ENCODE data around the gene ASTN2. TPM values are rescaled to one million over a fixed set of nuclear protein-coding genes. Genes with fewer than 3 reads are reported as not detected.
A peak's percentile ranks its signal among the peaks of the same experiment; 100 is the strongest.

ASTN2 gene
- total RNA-seq, 2 experiments from 2014 or later = 5.2 to 6.0 TPM

GRCh38 chr9:116589392-116590354 is 825.2 kb downstream of the ASTN2 start:
- H3K27me3 Mint-ChIP-seq = no peaks in the 10 kb centered on the region
- no peak for DNase-seq
- H3K36me3 Mint-ChIP-seq = peaks cover 3% of the 10 kb centered on the region
- POLR2A ChIA-PET = no interaction called here
- H3K27ac Mint-ChIP-seq = no peak overlapping the region
- H3K9me3 Mint-ChIP-seq = peaks cover 7% of the 10 kb centered on the region
- ATAC-seq (ENCODE audit: low read depth) = no peak
- no peaks in the 10 kb centered on the region for H3K4me1 Mint-ChIP-seq
- H3K4me3 Mint-ChIP-seq = no peak overlapping the region

- Mint-ChIP-seq H3K9me3 (peaks cover 7% of the 10 kb centered on the region), H3K36me3 (peaks cover 4% of the 10 kb centered on the region), H3K27me3 (no peaks in the 10 kb centered on the region), H3K27ac (no peak overlapping the region), H3K4me1 (no peaks in the 10 kb centered on the region), H3K4me3 (no peak overlapping the region)
- POLR2A ChIA-PET = no interaction called here
- no peak for ATAC-seq (ENCODE audit: low read depth)
- no peak for DNase-seq
Observed at GRCh38 chr9:116587919-116588318, 826.9 kb downstream of the ASTN2 start.

- no peak overlapping the region for H3K4me3 Mint-ChIP-seq
- ATAC-seq (ENCODE audit: low read depth) (no peak), DNase-seq (no peak)
- H3K36me3 Mint-ChIP-seq = peaks cover 4% of the 10 kb centered on the region
- H3K9me3 Mint-ChIP-seq = peaks cover 7% of the 10 kb centered on the region
- H3K27me3 Mint-ChIP-seq = no peaks in the 10 kb centered on the region
- no peaks in the 10 kb centered on the region for H3K4me1 Mint-ChIP-seq
- POLR2A ChIA-PET = no interaction called here
- no peak overlapping the region for H3K27ac Mint-ChIP-seq
Observed at GRCh38 chr9:116585896-116586295, 829.0 kb downstream of the ASTN2 start.

GRCh38 chr9:116585204-116585603 is 829.7 kb downstream of the ASTN2 start:
- POLR2A ChIA-PET = no interaction called here
- Mint-ChIP-seq H3K4me3 (no peak overlapping the region), H3K36me3 (peaks cover 4% of the 10 kb centered on the region), H3K27me3 (no peaks in the 10 kb centered on the region), H3K27ac (no peak overlapping the region), H3K9me3 (peaks cover 7% of the 10 kb centered on the region), H3K4me1 (no peaks in the 10 kb centered on the region)
- ATAC-seq (ENCODE audit: low read depth) (no peak), DNase-seq (no peak)

DNA sequence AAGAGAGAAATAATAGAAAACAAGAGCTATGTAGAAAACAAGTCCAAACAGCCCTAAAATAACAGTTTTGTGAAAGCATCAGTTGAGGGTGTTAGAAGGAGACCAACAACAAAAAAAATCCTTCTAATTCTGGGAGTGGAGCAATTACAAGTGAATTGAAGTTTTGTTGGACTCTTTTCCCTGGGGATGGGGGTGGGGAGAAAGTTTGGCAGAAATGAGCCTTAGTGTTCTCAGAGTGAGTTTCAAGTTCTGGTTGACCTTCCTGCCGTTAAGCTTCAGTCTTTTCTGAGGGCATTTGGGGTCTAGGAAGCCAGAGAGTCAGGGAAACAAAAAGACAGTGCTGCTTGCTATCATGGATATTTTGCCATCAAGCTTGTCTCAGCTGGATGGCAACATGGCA is 834.0 kb downstream of the ASTN2 start:
- DNase-seq (no peak), ATAC-seq (ENCODE audit: low read depth) (no peak)
- Mint-ChIP-seq H3K4me1 (no peaks in the 10 kb centered on the region), H3K27ac (no peak overlapping the region), H3K9me3 (no peaks in the 10 kb centered on the region), H3K36me3 (peaks cover 2% of the 10 kb centered on the region), H3K4me3 (no peak overlapping the region), H3K27me3 (no peaks in the 10 kb centered on the region)
- POLR2A ChIA-PET = no interaction called here

DNA sequence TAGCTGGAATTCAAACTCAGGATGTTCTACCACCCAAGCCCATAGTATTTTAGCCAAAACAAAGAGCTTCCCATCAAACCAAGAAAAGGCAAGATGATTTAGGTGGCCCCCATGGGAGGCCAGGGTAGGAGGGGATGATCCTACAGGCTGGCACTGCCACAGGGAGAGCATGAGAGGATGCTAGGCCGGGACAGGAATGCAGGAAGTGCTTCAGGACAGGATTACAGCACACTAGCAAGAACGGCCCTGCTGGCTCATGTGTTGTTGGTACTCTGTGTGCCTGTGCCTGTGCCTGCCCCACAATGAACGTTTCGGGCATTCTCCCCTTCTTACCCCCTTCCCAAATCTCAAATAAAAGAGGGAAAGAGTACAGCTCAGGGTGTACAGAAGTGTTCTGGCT is 838.5 kb downstream of the ASTN2 start:
- ATAC-seq (ENCODE audit: low read depth) (no peak), DNase-seq (no peak)
- no peaks in the 10 kb centered on the region for H3K27me3 Mint-ChIP-seq
- POLR2A ChIA-PET = no interaction called here
- no peak overlapping the region for H3K27ac Mint-ChIP-seq
- H3K9me3 Mint-ChIP-seq = no peaks in the 10 kb centered on the region
- H3K4me3 Mint-ChIP-seq = no peak overlapping the region
- no peaks in the 10 kb centered on the region for H3K36me3 Mint-ChIP-seq
- no peaks in the 10 kb centered on the region for H3K4me1 Mint-ChIP-seq

DNA sequence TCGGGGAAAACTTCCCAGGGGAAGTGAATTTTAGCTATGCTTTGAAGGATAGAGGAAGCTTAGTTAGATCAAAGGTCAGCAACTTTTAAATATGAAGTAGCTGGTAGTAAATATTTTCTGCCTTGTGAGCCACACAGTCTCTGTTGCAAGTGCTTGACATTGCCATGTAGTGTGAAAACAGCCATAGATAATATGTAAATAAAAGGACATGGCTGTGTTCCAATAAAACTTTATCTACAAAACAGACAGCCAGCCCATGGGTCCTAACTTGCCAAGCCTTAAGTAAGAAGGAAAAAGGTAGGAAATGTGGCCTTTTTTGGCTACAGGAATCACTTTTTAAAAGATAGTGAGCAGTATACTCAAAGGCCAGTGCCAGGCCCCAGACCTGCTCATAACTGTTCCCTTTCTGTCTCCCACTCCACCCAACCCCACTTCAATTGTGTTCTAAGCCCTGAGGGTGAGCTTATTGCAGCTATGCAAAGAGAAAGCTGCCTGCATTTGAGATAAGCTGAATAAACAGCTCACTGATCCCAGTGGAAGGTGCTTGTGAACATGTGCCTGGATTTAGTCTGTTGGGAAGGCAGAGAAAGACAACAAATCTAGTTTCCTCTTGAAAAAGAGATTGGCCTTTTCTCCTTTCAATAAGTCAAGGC is 840.7 kb downstream of the ASTN2 start:
- Mint-ChIP-seq H3K27ac (no peak overlapping the region), H3K36me3 (no peaks in the 10 kb centered on the region), H3K4me1 (no peaks in the 10 kb centered on the region), H3K27me3 (no peaks in the 10 kb centered on the region), H3K4me3 (no peak overlapping the region), H3K9me3 (no peaks in the 10 kb centered on the region)
- no peak for DNase-seq
- no peak for ATAC-seq (ENCODE audit: low read depth)
- POLR2A ChIA-PET = no interaction called here

- POLR2A ChIA-PET = no interaction called here
- H3K9me3 Mint-ChIP-seq = no peaks in the 10 kb centered on the region
- H3K36me3 Mint-ChIP-seq = no peaks in the 10 kb centered on the region
- H3K27me3 Mint-ChIP-seq = no peaks in the 10 kb centered on the region
- no peak overlapping the region for H3K27ac Mint-ChIP-seq
- ATAC-seq (ENCODE audit: low read depth) = peak; percentile 42
- DNase-seq = peak; percentile 49
- H3K4me3 Mint-ChIP-seq = no peak overlapping the region
- H3K4me1 Mint-ChIP-seq = no peaks in the 10 kb centered on the region
Observed at GRCh38 chr9:116572095-116572748, 842.6 kb downstream of the ASTN2 start.

DNA sequence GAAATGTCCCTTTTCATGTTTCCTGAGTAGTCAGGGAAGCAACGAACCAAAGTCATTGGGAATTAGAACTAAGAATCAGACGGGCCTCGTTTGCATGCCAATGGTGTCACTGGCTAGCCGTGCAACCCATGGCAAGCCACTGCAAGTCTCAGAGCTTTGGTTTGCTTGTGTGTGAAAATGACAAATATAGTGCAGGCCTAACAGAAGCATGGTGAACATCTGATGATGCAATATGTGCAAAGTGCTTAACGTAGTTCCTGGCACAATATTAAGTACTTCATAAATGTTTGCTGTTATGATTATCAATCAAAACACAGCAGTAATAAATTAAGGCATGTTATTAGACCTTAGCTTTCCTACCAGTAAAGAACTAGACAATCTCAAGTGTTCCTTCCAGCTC is 845.7 kb downstream of the ASTN2 start:
- POLR2A ChIA-PET = no interaction called here
- ATAC-seq (ENCODE audit: low read depth) = no peak
- H3K27me3 Mint-ChIP-seq = no peaks in the 10 kb centered on the region
- H3K9me3 Mint-ChIP-seq = no peaks in the 10 kb centered on the region
- H3K4me3 Mint-ChIP-seq = no peak overlapping the region
- no peaks in the 10 kb centered on the region for H3K36me3 Mint-ChIP-seq
- H3K27ac Mint-ChIP-seq = no peak overlapping the region
- DNase-seq = no peak
- H3K4me1 Mint-ChIP-seq = no peaks in the 10 kb centered on the region

DNA sequence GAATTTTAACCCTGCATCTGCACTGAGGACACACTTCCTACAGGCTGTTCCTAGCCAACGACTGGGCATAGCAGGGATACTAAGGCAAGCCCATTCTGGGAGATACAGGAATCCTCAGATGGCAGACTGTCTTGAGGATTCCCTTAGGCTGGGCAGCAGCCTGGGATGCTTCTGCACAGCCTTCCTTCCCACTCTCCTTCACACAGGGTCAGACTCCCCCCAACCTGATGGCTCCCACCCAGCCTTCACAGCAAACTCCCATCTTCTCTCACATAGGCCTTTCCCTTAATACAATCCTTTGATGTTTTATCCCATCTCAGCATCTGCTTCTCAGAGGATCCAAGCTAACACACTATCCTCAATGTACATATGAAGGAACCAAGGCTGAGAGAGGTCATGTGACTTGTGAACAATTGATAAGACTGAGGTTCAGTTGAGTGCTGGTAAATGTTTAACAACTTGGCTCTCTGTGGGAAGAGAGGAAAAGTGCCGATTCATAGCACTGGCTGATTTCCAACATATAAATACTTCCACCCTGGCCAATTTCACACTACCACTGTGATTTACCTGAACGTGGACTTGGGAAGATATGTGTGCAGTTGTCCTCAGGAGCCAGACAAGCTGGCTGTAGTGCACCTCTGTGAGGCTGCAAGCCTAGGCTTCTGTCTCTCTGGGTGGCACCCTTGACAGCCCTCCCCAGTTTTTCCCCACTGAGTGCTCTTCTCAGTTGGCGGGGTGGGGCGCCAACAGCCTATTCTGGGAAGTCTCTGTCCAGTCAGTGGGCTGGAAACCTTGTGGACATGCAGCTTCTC is 848.0 kb downstream of the ASTN2 start:
- H3K36me3 Mint-ChIP-seq = no peaks in the 10 kb centered on the region
- ATAC-seq (ENCODE audit: low read depth) = no peak
- H3K9me3 Mint-ChIP-seq = peaks cover 2% of the 10 kb centered on the region
- no peak for DNase-seq
- H3K4me3 Mint-ChIP-seq = no peak overlapping the region
- H3K27me3 Mint-ChIP-seq = no peaks in the 10 kb centered on the region
- H3K4me1 Mint-ChIP-seq = no peaks in the 10 kb centered on the region
- POLR2A ChIA-PET = no interaction called here
- H3K27ac Mint-ChIP-seq = no peak overlapping the region

GRCh38 chr9:116565986-116566385 is 848.9 kb downstream of the ASTN2 start:
- ATAC-seq (ENCODE audit: low read depth) = no peak
- H3K27ac Mint-ChIP-seq = no peak overlapping the region

GRCh38 chr9:116564266-116564793 is 850.5 kb downstream of the ASTN2 start:
- POLR2A ChIA-PET = no interaction called here
- Mint-ChIP-seq H3K4me3 (no peak overlapping the region), H3K9me3 (peaks cover 2% of the 10 kb centered on the region), H3K27ac (no peak overlapping the region), H3K36me3 (no peaks in the 10 kb centered on the region), H3K4me1 (no peaks in the 10 kb centered on the region), H3K27me3 (no peaks in the 10 kb centered on the region)
- no peak for DNase-seq
- ATAC-seq (ENCODE audit: low read depth) = no peak

More at GRCh38 chr9:116565986-116566385, 848.9 kb downstream of the ASTN2 start:
- Mint-ChIP-seq H3K4me3 (no peak overlapping the region), H3K36me3 (no peaks in the 10 kb centered on the region), H3K27me3 (no peaks in the 10 kb centered on the region), H3K4me1 (no peaks in the 10 kb centered on the region), H3K9me3 (peaks cover 2% of the 10 kb centered on the region)
- POLR2A ChIA-PET = no interaction called here
- DNase-seq = no peak

All from activated naive CD8-positive, alpha-beta T cell treated with anti-CD3 and anti-CD28 coated beads, Interleukin-2, amount 10 ng/mL, durations not matched to agents 7 days and 5 days (primary cell).